DMS153 (cell line): ENCODE measurements around the gene RNF166.

ENCODE experiments used
- DNase-seq: peaks from one replicate; lab custom pipeline; 2025; lab: John Stamatoyannopoulos, UW

RNF166 gene, protein sequence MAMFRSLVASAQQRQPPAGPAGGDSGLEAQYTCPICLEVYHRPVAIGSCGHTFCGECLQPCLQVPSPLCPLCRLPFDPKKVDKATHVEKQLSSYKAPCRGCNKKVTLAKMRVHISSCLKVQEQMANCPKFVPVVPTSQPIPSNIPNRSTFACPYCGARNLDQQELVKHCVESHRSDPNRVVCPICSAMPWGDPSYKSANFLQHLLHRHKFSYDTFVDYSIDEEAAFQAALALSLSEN

DNA sequence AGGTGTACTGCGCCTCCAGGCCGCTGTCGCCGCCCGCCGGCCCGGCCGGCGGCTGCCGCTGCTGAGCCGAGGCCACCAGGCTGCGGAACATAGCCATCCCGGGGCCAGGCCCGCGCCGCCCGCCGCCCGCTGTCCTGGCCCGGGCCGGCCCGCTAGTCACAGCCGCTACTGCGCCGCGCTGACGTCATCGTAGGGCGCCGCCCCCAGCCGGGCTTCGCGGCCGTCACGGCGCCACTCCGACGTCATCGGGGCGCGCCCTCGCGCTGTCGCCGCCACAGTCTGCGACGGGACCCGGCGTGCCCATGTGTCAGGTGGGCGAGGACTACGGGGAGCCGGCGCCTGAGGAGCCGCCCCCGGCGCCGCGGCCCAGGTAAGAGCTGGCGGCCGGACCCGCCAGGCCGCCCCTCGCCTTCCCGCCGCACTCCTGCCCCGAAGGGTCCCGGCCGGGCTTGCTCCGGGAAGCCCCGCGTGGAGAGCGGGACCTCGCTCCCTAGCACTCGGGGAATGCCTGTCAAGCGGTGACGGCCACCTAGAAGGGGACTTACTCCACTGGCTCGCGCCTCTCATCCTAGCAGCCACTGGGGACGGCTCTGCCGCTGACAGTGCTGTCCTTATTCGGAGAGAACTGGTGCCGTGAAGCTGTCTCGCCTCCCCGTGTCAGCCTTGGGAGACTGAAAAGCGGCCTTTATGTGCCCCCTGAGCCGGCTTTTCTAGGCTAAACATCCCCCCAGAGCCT is at the start of gene RNF166, which contains the start of gene CTU2:
TSS of gene RNF166 (minus strand) at position 180 of the 736 bp plus-strand sequence. CDS start at position 97, 83 bp downstream.
TSS of gene CTU2 (plus strand) at position 275 of the 736 bp plus-strand sequence. CDS start at position 303, 28 bp downstream.
- DNase-seq = peak; percentile 56

DNA sequence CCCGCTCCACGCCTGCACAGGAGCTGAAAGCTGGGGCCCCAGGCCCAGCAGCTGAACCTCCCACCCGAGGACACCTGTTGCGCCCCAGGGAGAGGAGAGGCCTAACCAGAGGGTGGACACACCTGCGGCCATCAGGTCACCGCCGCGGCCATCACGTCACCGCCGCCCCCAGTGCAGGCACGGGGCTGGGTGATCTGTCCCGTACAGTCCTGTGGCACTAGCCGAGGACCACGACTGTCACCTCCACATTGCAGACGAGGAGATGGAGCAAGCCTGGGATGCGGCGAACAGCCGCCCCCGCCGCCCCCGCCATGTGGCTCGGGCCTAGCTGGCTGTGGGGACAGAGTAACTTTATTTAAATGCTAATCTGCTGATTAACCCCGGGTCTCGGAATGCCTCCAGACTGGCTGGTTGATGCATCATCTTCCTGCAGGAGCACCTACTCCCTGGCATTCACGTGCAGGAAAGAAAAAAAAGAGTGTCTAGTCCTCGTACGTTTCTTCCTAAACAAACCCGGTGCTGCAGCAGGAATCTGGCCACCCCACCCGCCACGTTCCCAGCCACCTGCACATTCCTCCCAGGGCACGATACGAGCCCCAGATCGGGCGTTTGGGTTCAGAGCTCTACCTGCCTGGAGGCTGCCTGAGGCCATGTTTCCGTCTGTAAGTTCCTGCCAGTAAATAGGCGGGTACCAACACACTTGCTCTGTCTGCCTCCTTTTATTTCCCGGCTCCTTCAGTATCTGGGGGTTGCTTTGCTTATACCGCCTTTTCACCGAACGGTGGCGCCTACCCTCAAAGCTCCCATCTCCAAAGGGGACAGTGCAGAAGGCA is 48.9 kb upstream of the RNF166 start:
- DNase-seq = no peak

- no peak for DNase-seq
Measured at GRCh38 chr16:88754109-88754911, 48.1 kb upstream of the RNF166 start.

DNA sequence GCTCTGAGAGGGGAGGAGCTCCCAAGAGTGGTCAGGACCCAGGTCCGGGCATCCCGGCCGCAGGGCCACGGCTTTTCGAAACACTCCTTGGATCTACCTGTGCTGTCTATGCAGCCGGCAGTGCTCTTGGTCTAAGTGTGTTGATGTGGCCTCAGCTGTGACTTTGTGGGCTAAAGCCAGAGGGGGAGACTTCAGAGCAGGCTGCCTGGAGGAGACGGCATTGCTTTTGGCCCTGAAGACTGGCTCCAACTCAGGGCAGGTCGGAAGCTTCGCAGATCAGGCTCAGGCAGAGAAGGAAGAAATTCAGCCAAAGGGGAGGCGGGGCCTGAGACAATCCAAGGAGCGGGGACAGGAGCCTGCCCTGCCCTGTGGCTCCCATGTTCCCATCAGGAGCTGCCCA is 47.4 kb upstream of the RNF166 start:
- DNase-seq = no peak

GRCh38 chr16:88753191-88753590 is 47.0 kb upstream of the RNF166 start:
- no peak for DNase-seq

DNA sequence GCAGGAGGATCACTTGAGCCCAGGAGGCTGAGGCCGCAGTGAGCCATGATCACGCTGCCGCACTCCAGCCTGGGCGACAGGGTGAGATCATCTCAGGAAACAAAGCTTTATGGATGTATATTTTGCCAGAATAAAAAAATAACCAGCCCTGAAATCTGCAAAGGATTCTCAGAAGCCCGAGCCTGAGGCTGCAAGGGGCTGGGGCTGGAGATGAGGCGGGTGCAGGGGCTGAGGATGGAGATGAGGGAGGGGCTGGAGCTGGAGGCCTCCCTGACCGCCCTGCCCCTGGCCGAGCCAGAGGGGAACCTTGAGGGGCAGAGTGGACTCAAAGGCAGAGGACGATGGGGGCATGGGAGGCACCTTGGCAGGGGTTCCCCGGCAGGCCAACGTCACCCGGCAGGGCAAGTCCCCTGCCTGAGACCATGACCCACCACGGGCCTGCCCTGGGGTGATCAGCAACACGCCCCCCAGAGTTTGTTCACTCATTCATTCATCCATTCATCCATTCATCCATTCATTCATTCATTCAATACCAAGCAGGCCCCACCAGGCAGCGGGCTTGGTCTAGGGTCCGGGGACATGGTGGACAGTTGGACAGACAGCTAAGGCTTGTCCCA is 46.3 kb upstream of the RNF166 start:
- DNase-seq = no peak

- DNase-seq = no peak
Measured at GRCh38 chr16:88750854-88751253, 44.6 kb upstream of the RNF166 start.

- DNase-seq = no peak
Measured at GRCh38 chr16:88749358-88749757, 43.1 kb upstream of the RNF166 start.

DNA sequence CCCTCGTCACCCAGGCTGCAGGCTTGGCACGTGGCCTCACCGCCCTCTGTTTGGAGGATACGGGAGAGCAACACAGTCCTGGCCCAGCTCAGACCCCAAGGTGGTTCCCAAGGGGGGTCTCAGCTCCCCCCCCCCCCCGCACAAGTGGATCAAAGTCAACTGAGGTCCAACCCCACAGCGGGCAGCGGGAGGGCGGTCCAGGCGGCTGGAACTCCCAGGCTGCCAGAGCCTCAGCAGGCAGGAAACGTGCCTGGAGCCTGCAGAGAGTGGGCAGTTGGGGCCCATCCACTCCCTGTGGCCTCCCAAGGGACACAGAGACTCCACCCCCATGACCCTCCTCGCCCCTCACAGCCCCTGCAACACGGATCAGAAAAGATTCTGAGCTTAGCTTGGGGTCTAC is 42.2 kb upstream of the RNF166 start:
- no peak for DNase-seq

DNA sequence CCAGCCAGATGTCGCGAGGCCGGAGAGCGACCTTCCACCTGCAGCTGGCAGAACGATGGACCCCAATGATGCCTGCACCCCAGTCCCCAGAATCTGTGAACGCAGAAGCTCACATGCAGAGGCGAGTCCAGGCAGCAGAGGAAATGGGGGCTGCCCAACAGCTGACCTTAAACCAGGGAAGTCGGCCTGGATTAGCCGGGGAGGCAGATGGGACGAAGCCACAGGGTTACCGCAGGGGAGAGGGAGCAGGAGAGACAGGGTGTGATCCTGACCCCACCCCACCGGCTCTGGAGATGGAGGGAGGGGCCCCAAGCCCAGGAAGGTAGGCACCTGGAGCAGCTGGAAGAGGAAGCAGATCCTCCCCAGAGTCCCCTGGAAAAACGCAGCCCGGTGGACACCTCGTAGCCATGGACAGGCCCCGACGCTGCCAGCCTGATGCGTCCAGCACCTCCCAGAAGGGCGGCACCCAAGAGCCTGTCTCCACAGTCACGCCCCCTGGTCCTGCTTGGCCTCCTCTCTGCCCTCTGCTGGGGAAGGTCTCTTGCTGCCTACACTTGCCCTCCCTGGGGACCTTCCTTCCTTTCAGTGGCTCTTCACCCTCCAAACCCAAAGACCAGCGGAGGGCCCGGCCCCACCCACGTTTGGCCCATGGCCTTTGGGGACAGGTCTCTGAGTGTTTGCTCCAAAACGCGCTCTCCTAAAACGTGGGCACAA is 41.5 kb upstream of the RNF166 start:
- peak; percentile 45 for DNase-seq

DNA sequence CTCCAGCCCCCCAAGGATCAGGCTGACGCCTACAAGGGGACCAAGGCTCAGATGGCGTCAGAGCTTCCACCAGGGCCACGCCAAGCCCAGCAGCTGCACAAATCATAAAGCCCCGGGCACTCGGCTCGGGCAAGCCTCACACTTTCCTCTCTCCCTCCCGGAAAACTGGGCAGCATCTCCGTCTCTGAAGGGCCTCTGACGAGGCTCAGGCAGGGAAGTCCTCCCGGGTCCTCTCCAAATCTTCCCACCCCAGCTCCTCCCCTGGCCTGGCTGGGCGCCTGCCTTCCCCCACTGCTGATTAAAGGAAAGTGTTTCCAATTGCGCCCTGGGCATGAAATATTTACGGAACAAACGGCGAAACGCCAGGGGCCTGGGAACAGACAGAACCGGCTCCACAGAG is 40.3 kb upstream of the RNF166 start:
- no peak for DNase-seq

GRCh38 chr16:88744577-88745521 is 38.6 kb upstream of the RNF166 start:
- no peak for DNase-seq

GRCh38 chr16:88743693-88744576 is 37.7 kb upstream of the RNF166 start:
- DNase-seq = peak; percentile 51

DNA sequence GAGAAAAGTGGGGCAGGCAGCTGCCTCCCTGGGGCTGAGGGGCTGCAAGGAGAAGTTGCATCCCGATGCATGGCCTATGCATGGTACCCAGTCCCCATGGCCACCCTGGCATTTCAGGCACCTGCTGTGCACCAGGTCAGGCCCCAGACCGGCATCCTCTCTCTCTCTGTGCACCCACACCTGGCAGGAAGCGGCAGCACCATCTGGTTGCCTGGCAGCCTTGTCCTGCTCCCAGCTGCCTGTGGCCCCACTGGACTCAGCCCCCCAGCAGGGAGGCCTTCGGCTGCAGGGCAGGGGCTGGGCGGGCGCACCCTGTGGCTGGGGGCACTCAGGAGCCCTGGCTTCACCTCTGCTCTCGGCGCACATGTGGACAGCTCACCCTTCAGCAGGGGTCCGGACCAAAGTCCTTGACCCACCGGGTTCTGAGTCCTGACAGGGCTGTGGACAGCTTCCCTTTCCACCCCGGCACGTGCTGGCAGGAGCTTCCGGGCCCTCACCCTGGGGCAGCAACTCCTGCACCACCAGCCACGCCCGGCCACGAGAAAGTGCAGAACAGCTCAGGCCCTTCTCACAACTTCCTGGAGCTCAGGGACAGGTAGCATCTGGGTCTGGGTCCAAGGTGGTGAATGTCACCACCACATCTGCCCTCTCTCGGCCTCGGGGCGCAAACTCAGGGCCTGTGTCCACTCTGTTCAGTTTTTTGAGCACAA is 36.8 kb upstream of the RNF166 start:
- DNase-seq = no peak

DNA sequence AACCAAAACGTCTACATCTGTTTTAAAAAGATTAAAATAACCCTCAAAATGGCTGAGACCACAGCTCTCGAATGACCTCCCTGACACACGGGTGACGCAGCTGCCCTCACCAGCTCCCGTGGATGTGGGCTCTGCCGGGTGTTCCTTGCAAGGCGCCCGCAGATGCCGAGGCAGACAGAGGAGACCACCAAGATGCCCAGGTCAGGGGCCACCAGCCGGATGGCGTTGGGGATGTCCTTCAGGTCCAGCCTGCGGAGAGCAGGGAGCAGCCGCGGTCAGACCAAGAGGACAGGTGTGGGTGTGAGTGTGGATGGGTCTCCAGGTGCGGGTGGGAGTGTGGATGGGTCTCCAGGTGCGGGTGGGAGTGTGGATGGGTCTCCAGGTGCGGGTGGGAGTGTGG is 35.2 kb upstream of the RNF166 start:
- DNase-seq = no peak

DNA sequence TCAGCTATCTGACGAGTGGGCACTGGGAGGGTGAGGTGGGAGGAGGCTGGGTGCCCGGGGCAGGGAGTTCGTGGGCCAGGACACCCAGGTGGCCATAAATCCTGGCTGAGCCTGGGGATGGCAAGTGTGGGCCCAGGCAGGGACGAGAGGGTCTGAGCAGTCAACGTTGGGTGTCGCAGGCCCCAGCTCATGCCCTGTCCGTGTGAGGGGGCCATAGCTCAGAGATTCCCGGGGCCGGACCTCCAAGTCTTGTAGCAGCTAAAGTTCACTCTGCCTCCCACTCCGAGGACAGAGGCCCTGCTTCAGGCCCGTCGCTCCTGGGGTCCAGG is 34.5 kb upstream of the RNF166 start:
- no peak for DNase-seq

DNA sequence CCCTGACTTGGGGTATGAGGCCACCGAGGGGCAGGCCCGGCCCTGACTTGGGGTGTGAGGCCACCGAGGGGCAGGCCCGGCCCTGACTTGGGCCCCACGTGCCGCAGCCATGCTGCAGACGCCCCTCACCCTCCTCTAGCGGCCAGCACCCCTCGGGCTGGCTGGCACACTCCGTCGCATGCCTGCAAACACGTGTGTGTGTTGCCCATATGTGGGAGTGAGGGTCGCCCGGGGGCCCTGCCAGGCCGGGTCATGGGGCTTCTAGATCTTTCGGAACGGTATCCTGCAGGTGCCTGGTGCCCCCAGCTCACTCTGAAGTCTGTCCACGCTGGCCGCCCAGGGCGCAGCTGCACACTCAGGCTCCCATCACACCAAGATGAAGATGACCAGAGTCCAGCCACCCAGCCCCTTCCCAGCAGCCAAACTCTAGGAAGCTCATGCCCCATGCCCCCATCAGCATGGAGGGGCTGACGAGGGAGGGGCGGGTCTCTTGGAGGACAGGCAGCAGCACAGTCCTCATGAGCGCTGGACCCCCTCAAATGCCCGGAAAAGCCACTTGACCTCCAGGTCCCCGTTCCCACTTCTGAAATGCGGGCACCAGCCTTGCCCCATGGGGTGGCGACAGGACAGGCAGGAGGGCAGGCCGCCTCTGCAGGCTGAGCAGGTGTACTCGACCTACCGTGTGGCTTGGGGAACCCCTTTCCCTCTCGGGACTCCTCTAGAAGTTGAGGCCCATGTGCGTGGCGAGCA is 33.9 kb upstream of the RNF166 start:
- no peak for DNase-seq
